ENCODE results near the gene SYNDIG1L. TPM values are rescaled to one million over a fixed set of nuclear protein-coding genes. Genes with fewer than 3 reads are reported as not detected.
A peak's percentile ranks its signal among the peaks of the same experiment; 100 is the strongest.
"Not testable (repeated sequence)": the region's sequence is repeated elsewhere in the genome, so short reads cannot be mapped to it uniquely, and the experiment has no call there.

The SYNDIG1L gene
- total RNA-seq, 2 experiments from 2014 or later, result not detected

- Mint-ChIP-seq H3K4me1 (no peaks in the 10 kb centered on the region), H3K4me3 (no peak overlapping the region), H3K27ac (no peak overlapping the region), H3K27me3 (peaks cover 15% of the 10 kb centered on the region), H3K36me3 (ENCODE audit: low read depth) (no peaks in the 10 kb centered on the region), H3K9me3 (no peaks in the 10 kb centered on the region)
- POLR2A ChIA-PET, result no interaction called here
- DNase-seq, result no peak
- CTCF ChIA-PET, result no interaction called here
Observed at GRCh38 chr14:74391479-74391878, 34.5 kb downstream of the SYNDIG1L start.

- POLR2A ChIA-PET, result interaction anchor here (0.7 kb wide), 1 partner anchor 116 kb away, joined by 3 read pairs; no protein-coding TSS in a partner anchor
Observed at GRCh38 chr14:74390505-74390904, 35.5 kb downstream of the SYNDIG1L start.

GRCh38 chr14:74389980-74390379 is 36.0 kb downstream of the SYNDIG1L start:
- H3K4me3 Mint-ChIP-seq, result no peak overlapping the region
- no peaks in the 10 kb centered on the region for H3K4me1 Mint-ChIP-seq
- H3K36me3 Mint-ChIP-seq (ENCODE audit: low read depth), result no peaks in the 10 kb centered on the region
- POLR2A ChIA-PET, result interaction anchor here (0.7 kb wide), 1 partner anchor 115 kb away, joined by 3 read pairs; no protein-coding TSS in a partner anchor
- CTCF ChIA-PET, result interaction anchor here (1.2 kb wide), 1 partner anchor 10 kb away, joined by 3 read pairs; no protein-coding TSS in a partner anchor
- H3K27me3 Mint-ChIP-seq, result peaks cover 16% of the 10 kb centered on the region
- DNase-seq, result no peak
- H3K27ac Mint-ChIP-seq, result no peak overlapping the region
- H3K9me3 Mint-ChIP-seq, result no peaks in the 10 kb centered on the region

More at GRCh38 chr14:74390505-74390904, 35.5 kb downstream of the SYNDIG1L start:
- not testable (repeated sequence) for H3K9me3 Mint-ChIP-seq; H3K36me3 Mint-ChIP-seq (ENCODE audit: low read depth); H3K27ac Mint-ChIP-seq; DNase-seq; H3K4me1 Mint-ChIP-seq; H3K4me3 Mint-ChIP-seq
- CTCF ChIA-PET, result interaction anchor here (1.2 kb wide), 1 partner anchor 9 kb away, joined by 3 read pairs; no protein-coding TSS in a partner anchor
- H3K27me3 Mint-ChIP-seq, result peaks cover 16% of the 10 kb centered on the region

GRCh38 chr14:74382231-74382630 is 43.8 kb downstream of the SYNDIG1L start:
- H3K4me3 Mint-ChIP-seq, result no peak overlapping the region
- H3K27me3 Mint-ChIP-seq, result peaks cover 18% of the 10 kb centered on the region
- H3K9me3 Mint-ChIP-seq, result no peaks in the 10 kb centered on the region
- CTCF ChIA-PET, result interaction anchor here (0.8 kb wide), 1 partner anchor 27 kb away, joined by 7 read pairs; no protein-coding TSS in a partner anchor
- no peak for DNase-seq
- no peaks in the 10 kb centered on the region for H3K4me1 Mint-ChIP-seq
- POLR2A ChIA-PET, result no interaction called here
- no peaks in the 10 kb centered on the region for H3K36me3 Mint-ChIP-seq (ENCODE audit: low read depth)
- no peak overlapping the region for H3K27ac Mint-ChIP-seq

- DNase-seq; H3K9me3 Mint-ChIP-seq; H3K27ac Mint-ChIP-seq; H3K36me3 Mint-ChIP-seq (ENCODE audit: low read depth); CTCF ChIA-PET; H3K4me1 Mint-ChIP-seq; POLR2A ChIA-PET; H3K4me3 Mint-ChIP-seq: not testable (repeated sequence)
- peaks cover 13% of the 10 kb centered on the region for H3K27me3 Mint-ChIP-seq
Observed at GRCh38 chr14:74381571-74381970, 44.4 kb downstream of the SYNDIG1L start.

GRCh38 chr14:74380845-74381244 is 45.2 kb downstream of the SYNDIG1L start:
- Mint-ChIP-seq H3K27me3 (peaks cover 8% of the 10 kb centered on the region), H3K4me3 (no peak overlapping the region), H3K9me3 (no peaks in the 10 kb centered on the region), H3K36me3 (ENCODE audit: low read depth) (no peaks in the 10 kb centered on the region), H3K4me1 (no peaks in the 10 kb centered on the region), H3K27ac (no peak overlapping the region)
- ChIA-PET CTCF (interaction anchor here (0.5 kb wide), 1 partner anchor 27 kb away, joined by 4 read pairs; no protein-coding TSS in a partner anchor), POLR2A (no interaction called here)
- no peak for DNase-seq

- H3K36me3 Mint-ChIP-seq (ENCODE audit: low read depth), result no peaks in the 10 kb centered on the region
- POLR2A ChIA-PET, result no interaction called here
- H3K27me3 Mint-ChIP-seq, result peaks cover 8% of the 10 kb centered on the region
- H3K4me1 Mint-ChIP-seq, result no peaks in the 10 kb centered on the region
- no peak overlapping the region for H3K27ac Mint-ChIP-seq
- H3K9me3 Mint-ChIP-seq, result no peaks in the 10 kb centered on the region
- CTCF ChIA-PET, result no interaction called here
- H3K4me3 Mint-ChIP-seq, result no peak overlapping the region
- no peak for DNase-seq
Observed at GRCh38 chr14:74380172-74380571, 45.8 kb downstream of the SYNDIG1L start.

GRCh38 chr14:74377976-74378690 is 47.9 kb downstream of the SYNDIG1L start:
- POLR2A ChIA-PET, result no interaction called here
- Mint-ChIP-seq H3K9me3 (no peaks in the 10 kb centered on the region), H3K4me3 (no peak overlapping the region), H3K27me3 (peaks cover 1% of the 10 kb centered on the region), H3K4me1 (no peaks in the 10 kb centered on the region), H3K36me3 (ENCODE audit: low read depth) (no peaks in the 10 kb centered on the region), H3K27ac (no peak overlapping the region)
- CTCF ChIA-PET, result no interaction called here
- DNase-seq, result no peak

GRCh38 chr14:74368441-74368840 is 57.6 kb downstream of the SYNDIG1L start:
- ChIA-PET POLR2A (no interaction called here), CTCF (no interaction called here)
- no peak for DNase-seq
- no peak overlapping the region for H3K4me3 Mint-ChIP-seq
- no peaks in the 10 kb centered on the region for H3K4me1 Mint-ChIP-seq
- no peaks in the 10 kb centered on the region for H3K9me3 Mint-ChIP-seq
- H3K27ac Mint-ChIP-seq, result no peak overlapping the region
- peaks cover 3% of the 10 kb centered on the region for H3K27me3 Mint-ChIP-seq
- no peaks in the 10 kb centered on the region for H3K36me3 Mint-ChIP-seq (ENCODE audit: low read depth)

- H3K9me3 Mint-ChIP-seq, result no peaks in the 10 kb centered on the region
- H3K4me1 Mint-ChIP-seq, result no peaks in the 10 kb centered on the region
- peaks cover 3% of the 10 kb centered on the region for H3K27me3 Mint-ChIP-seq
- ChIA-PET CTCF (no interaction called here), POLR2A (no interaction called here)
- H3K36me3 Mint-ChIP-seq (ENCODE audit: low read depth), result no peaks in the 10 kb centered on the region
- no peak overlapping the region for H3K27ac Mint-ChIP-seq
- no peak for DNase-seq
- no peak overlapping the region for H3K4me3 Mint-ChIP-seq
Observed at GRCh38 chr14:74368026-74368425, 58.0 kb downstream of the SYNDIG1L start.

- Mint-ChIP-seq H3K4me3 (no peak overlapping the region), H3K27me3 (peaks cover 7% of the 10 kb centered on the region), H3K27ac (no peak overlapping the region), H3K4me1 (no peaks in the 10 kb centered on the region), H3K36me3 (ENCODE audit: low read depth) (no peaks in the 10 kb centered on the region), H3K9me3 (no peaks in the 10 kb centered on the region)
- no peak for DNase-seq
- ChIA-PET CTCF (no interaction called here), POLR2A (no interaction called here)
Observed at GRCh38 chr14:74364271-74364880, 61.6 kb downstream of the SYNDIG1L start.

- POLR2A ChIA-PET, result no interaction called here
- no peaks in the 10 kb centered on the region for H3K36me3 Mint-ChIP-seq (ENCODE audit: low read depth)
- H3K9me3 Mint-ChIP-seq, result no peaks in the 10 kb centered on the region
- DNase-seq, result peak; percentile 73
- CTCF ChIA-PET, result no interaction called here
- H3K4me1 Mint-ChIP-seq, result no peaks in the 10 kb centered on the region
- H3K4me3 Mint-ChIP-seq, result no peak overlapping the region
- no peak overlapping the region for H3K27ac Mint-ChIP-seq
- H3K27me3 Mint-ChIP-seq, result peaks cover 7% of the 10 kb centered on the region
Observed at GRCh38 chr14:74362361-74362915, 63.6 kb downstream of the SYNDIG1L start.

- Mint-ChIP-seq H3K4me3 (no peak overlapping the region), H3K27ac (no peak overlapping the region), H3K9me3 (no peaks in the 10 kb centered on the region), H3K4me1 (no peaks in the 10 kb centered on the region), H3K36me3 (ENCODE audit: low read depth) (no peaks in the 10 kb centered on the region), H3K27me3 (peaks cover 7% of the 10 kb centered on the region)
- ChIA-PET POLR2A (no interaction called here), CTCF (no interaction called here)
- no peak for DNase-seq
Observed at GRCh38 chr14:74360163-74360562, 65.8 kb downstream of the SYNDIG1L start.
